Measurements from ENCODE around the gene RANBP17. TPM values are rescaled to one million over a fixed set of nuclear protein-coding genes. Genes with fewer than 3 reads are reported as not detected.

Gene RANBP17
- polyA plus RNA-seq, 4 donors: 8.2 to 15.4 (median 11.1) TPM

GRCh38 chr5:171311322-171312077, 449.7 kb downstream of the RANBP17 start:
- DNase-seq (ENCODE audit: low read depth in 4 of 4, low spot score in 3 of 4): no peak

GRCh38 chr5:171312129-171312974, 450.5 kb downstream of the RANBP17 start:
- DNase-seq (ENCODE audit: low read depth in 4 of 4, low spot score in 3 of 4): no peak

- DNase-seq (ENCODE audit: low read depth in 4 of 4, low spot score in 3 of 4): no peak
Observed at GRCh38 chr5:171313481-171314206, 451.8 kb downstream of the RANBP17 start.

GRCh38 chr5:171314728-171315385, 453.0 kb downstream of the RANBP17 start:
- DNase-seq (ENCODE audit: low read depth in 4 of 4, low spot score in 3 of 4): no peak

GRCh38 chr5:171315386-171315891, 453.6 kb downstream of the RANBP17 start:
- no peak for DNase-seq (ENCODE audit: low read depth in 4 of 4, low spot score in 3 of 4)

GRCh38 chr5:171315925-171316257, 454.1 kb downstream of the RANBP17 start:
- no peak for DNase-seq (ENCODE audit: low read depth in 4 of 4, low spot score in 3 of 4)

- DNase-seq (ENCODE audit: low read depth in 4 of 4, low spot score in 3 of 4): no peak
Observed at GRCh38 chr5:171316258-171317121, 454.7 kb downstream of the RANBP17 start.

GRCh38 chr5:171317230-171317629, 455.4 kb downstream of the RANBP17 start:
- no peak for DNase-seq (ENCODE audit: low read depth in 4 of 4, low spot score in 3 of 4)

GRCh38 chr5:171318026-171318425, 456.2 kb downstream of the RANBP17 start:
- DNase-seq (ENCODE audit: low read depth in 4 of 4, low spot score in 3 of 4): no peak

GRCh38 chr5:171321447-171321846, 459.6 kb downstream of the RANBP17 start:
- DNase-seq (ENCODE audit: low read depth in 4 of 4, low spot score in 3 of 4): no peak

- no peak for DNase-seq (ENCODE audit: low read depth in 4 of 4, low spot score in 3 of 4)
Observed at GRCh38 chr5:171322527-171322926, 460.7 kb downstream of the RANBP17 start.

- no peak for DNase-seq (ENCODE audit: low read depth in 4 of 4, low spot score in 3 of 4)
Observed at GRCh38 chr5:171323007-171323406, 461.2 kb downstream of the RANBP17 start.

- DNase-seq (ENCODE audit: low read depth in 4 of 4, low spot score in 3 of 4): no peak
Observed at GRCh38 chr5:171323806-171324632, 462.2 kb downstream of the RANBP17 start.

GRCh38 chr5:171330021-171330420, 468.2 kb downstream of the RANBP17 start:
- no peak for DNase-seq (ENCODE audit: low read depth in 4 of 4, low spot score in 3 of 4)

- DNase-seq (ENCODE audit: low read depth in 4 of 4, low spot score in 3 of 4): no peak
Observed at GRCh38 chr5:171335616-171336015, 473.8 kb downstream of the RANBP17 start.

GRCh38 chr5:171336521-171337209, 474.8 kb downstream of the RANBP17 start:
- peak in 1 of 4 donors; percentile 42 for DNase-seq (ENCODE audit: low read depth in 4 of 4, low spot score in 3 of 4)

- DNase-seq (ENCODE audit: low read depth in 4 of 4, low spot score in 3 of 4): no peak
Observed at GRCh38 chr5:171337210-171337569, 475.4 kb downstream of the RANBP17 start.

- DNase-seq (ENCODE audit: low read depth in 4 of 4, low spot score in 3 of 4): no peak
Observed at GRCh38 chr5:171340042-171340441, 478.2 kb downstream of the RANBP17 start.
